NCI-H460 (cell line): ENCODE data around the gene DPYSL5. TPM values are rescaled to one million over a fixed set of nuclear protein-coding genes. Genes with fewer than 3 reads are reported as not detected.
"Not testable (repeated sequence)": the region's sequence is repeated elsewhere in the genome, so short reads cannot be mapped to it uniquely, and the experiment has no call there.

Experiments used
- DNase-seq: peaks from one replicate; pipeline ENCODE4 v3.0.0-alpha.2; 2016; ENCODE audit warnings: low read depth; ENCODE audit errors: extremely low read depth
- total RNA-seq: library from RNA; depleted of rRNA; stranded (reverse); fragments of >200 nt; shearing (Covaris generic); gene quantifications from 2 replicates; pipeline ENCODE4 v1.2.3, GENCODE V29; 2014

Gene DPYSL5
- total RNA-seq, 1 experiment from 2014 or later: 0.02 TPM

DNA sequence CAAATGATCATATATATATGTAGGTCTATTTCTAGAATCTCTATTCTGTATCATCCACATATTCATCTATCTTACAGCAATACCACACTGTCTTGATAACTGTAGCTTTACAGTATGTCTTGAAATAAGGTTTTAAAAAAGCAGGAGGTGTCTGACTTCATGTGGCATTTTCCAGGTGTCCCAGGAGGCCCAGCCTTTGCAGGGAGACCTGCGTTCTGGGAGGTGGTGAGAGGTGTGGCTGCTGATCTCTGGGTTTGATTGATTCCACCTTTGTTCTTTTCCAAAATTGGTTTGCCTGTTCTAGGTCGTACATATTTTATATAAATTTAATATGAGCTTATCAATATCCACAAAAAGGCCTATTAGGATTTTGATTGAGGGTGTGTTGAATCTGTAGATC lies 26.6 kb downstream of the DPYSL5 start:
- DNase-seq: no peak

DNA sequence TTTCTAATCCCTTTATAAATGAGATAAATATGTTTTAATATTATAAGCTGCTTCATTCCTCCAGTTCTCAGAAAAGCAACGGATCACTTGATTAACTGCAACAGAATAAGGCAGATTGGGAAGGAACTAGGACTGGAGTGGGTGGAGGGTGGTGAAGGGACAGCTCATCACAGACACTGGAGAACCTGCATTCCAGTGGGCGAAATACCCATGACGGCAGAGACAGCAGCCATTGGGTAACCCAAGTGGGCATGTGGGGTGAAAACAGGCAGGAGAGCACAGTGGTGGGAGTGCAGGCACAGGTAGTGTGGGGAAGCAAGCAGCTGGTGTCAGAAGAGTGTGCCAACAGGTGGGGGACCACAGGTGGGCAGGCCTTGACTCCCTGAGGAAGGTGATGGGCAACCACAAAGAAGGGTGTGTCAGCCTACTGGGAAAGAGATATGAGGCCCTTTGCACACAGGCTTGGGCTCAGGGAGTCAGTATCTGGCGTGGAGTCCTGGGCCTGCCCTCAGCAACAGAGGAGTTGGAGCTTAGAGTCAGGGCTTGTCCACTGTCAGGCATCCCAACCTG lies 27.2 kb downstream of the DPYSL5 start:
- no peak for DNase-seq

DNA sequence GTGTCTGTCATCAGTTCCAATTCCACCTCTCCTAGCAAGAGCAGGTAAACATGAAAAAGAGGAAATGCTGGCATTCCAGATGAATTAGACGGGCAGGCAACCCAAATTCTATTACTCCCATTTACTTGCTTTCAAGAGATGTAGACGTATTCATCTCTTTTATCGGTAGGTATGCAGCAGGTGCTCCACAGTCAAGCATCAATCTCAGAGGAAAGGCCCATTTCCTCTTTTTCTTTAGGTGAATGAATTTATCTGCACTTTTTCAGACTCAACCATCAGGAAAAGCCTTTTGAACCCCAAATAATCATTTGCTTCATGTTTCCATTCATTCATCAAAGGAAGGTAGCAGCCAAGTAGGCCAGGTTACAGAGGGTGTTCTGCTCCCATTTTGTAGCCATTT lies 27.9 kb downstream of the DPYSL5 start:
- no peak for DNase-seq

DNA sequence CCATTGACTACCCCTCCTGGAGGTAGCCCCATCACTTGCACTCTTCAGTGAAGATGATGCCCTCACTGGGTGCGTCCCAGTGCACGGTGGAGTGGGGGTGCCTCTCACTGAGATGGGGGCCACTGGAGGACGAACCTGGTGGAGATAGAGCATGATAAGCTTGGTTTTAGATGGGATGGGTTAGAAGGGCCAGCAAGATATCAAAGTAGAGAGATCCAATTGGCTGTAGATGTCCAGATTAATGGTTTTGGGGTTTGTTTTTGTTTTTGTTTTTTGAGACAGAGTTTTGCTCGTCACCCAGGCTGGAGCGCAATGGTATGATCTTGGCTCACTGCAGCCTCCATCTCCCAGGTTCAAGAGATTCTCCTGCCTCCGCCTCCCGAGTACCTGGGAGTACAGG lies 28.3 kb downstream of the DPYSL5 start:
- DNase-seq: no peak

DNA sequence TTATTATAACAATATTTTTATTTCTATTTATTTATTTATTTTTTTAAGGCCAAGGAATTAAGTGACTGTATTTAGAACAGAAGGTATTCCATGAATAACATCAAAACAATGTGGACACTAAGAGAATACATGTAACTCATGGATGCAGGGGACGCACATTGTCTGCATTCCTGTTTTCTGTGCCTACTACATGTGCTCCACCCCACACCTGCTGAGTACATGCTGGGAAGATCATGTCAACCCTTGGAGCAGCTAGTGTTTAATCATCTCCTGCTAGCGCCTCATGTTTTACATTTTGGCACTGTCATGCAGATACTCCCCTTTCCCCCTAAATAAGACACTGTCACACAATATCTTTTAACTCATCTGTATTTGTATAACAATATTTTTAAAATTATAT lies 29.3 kb downstream of the DPYSL5 start:
- DNase-seq: no peak

DNA sequence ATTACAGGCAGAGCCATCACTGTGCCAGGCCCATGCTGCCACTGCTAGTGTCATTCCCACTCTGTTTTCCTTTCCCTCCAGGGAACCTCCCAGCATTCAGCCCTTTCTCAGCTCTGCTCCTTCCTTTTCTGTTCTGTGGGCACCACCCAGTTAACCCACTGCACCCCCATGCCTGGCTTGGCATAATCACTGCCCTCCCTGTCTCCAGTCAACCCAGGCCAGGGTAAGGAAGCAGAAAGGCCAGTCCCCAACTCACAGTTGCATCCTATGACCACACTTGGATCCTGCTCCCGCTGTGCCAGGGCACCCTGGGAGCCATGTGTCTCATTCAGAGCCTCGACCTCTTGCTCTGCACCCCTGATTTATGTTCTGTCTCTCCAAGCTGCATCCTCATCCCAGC lies 32.2 kb downstream of the DPYSL5 start:
- DNase-seq: no peak

DNA sequence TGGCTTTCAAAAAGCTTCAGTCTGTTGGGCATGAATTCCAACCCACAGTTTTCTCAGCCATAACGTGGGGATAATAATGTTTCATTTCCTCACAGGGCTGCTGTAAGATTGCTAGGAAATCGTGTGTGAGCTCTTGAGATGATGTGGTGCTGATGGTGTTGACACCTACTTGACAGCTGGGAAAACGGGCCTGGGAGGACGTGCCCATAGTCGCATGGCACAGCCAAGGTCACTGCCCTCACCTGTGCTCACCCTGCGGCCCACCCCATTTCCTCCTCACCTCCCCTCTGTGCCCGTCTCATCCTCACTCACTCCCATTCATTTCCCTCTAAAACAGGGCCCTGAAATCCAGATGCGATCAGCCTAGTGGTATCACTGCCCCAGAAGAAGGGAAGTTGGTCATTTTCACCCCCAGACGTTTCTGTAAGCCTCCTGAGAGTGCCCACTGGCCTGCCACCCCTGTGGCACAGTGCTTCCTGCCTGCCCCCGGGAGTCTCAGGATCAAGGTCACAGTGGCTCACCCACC lies 33.0 kb downstream of the DPYSL5 start:
- no peak for DNase-seq

DNA sequence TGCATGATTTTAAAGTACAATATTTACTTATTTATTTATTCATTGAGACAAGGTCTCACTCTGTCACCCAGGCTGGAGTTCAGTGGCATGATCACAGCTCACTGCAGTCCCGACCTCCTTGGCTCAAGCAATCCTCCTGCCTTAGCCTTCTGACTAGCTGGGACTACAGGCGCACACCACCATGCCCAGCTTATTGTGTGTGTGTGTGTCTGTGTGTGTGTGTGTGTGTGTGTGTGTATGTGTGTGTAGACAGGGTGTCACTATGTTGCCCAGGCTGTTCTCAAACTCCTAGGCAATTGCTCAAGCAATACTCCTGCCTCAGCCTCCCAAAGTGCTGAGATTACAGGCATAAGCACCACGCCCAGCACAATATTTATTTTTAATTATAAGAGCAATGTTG lies 34.3 kb downstream of the DPYSL5 start:
- DNase-seq: not testable (repeated sequence)

DNA sequence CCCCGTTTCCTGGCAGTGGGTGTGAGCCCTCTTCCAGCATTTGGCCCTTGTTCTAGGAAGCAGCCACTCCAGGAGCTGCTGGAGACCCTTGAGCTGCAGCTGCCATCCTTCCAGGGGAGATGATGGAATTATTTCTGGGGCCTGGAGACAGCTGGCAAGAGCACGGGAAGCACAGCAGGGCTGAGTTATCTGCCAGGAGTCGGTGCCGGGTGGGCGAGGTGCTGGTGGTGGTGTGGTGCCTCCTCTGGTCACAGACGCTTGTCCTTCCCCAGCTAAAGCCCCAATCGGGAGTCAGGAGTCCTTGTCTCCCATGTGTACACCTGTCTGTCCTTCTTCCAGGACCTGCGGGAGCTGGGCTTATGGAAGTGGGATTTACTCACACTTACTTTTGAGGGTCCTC lies 36.0 kb downstream of the DPYSL5 start:
- DNase-seq: no peak

DNA sequence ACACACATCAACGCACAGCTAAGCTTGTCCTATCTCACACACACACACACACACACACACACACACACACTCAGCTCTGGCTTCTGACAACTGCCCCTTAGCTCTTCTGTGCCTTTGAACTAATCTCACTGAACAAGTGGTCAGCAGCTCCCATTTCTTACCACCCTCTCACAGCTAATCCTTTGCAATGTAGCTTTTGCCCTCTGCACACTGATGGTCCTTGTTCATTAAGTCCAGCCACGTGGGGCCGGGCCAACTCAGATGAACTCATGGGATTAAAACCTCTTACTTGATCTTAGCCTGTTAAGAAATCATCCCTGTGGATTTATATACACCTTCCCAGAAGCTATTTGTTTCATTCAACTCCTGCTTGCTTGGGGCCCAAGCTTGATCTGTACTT lies 36.6 kb downstream of the DPYSL5 start:
- DNase-seq: no peak

DNA sequence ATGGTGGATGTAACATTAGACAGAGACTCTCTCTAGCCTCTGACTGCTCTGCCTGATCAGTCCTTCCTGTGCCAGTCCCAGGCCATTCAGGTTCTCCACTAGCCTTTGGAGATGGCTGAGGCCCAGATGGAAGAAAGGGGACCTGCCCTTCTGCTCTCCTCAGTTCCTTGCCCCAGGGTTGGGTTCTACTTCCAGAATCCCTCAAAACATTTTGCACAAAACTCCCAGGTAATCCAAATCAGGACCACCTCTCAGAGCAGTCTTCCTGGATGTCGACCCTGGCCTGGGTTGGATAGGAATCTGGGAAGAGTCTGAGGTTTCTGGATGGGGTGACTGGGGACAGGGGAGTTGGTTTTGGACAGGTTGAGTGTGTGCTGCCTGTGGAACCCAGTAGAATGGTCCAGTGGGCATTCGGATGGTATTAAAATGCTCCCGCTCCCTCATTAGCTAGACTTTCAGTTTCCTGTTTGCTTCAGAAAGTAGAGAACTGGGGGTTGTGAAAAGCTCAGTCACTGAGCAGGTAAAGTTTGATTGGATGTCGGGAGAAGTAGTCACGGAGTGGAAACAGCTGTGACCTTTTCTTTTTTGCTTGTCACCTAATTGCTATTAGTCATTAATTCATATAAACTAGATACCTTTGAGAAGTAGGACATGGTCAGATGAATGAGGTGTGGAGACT lies 37.9 kb downstream of the DPYSL5 start:
- DNase-seq: no peak

DNA sequence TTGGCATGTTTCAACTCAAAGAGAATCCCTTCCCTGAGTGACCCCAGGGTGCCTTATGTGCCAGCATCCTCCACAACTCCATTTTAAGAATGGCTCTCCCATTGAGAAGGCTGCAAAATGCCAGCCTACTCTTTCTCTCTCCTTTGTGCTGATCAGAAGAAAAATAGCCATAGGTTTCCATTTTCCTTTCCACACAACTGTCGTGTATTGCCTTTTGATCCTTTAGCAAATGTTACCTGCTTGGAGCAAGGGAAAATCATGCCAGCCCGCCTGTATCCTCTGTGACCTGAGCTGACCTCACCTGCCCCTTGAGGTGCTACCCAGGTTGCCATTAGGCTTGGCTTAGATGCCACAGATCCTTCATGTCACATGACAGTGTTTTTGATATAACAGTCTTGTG lies 38.8 kb downstream of the DPYSL5 start:
- DNase-seq: no peak

DNA sequence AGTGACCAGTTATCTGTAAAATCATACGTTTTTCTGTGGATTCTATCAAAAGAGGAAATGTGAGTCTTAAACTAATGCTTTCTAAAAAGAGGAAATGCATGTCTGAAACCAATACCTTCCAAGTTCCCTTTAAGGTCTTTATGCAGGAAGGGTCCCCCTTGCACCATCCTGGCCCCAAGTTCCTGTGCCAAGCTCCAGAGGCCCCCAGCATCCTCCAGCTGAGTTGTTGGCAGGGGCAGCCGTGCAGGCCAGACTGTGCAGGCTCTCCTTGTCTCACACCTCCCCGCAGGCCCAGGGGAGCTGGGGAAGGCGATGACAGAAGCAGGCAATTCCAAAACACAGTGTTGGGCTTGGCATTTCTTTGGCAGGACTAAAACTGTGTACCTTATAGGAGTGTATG lies 39.2 kb downstream of the DPYSL5 start:
- DNase-seq: no peak

DNA sequence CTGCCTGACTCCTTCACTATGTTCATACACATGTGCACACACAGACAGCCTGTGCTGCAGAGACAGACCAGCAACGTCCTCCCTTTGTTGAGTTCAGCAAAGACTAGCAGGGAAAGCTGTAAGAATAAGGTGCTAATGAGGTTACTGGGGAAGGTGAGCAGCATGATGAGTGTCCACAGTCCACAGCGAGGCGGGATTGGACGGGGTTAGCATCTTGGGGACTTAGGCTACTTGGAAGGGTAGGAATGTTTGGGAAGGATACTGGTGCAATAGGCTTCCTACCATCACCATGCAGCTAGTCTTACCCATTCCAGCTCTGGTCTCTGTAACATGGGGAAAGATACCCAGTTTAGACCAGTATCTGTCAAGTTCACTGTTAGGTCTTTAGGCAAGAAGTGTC lies 41.9 kb downstream of the DPYSL5 start:
- DNase-seq: no peak

DNA sequence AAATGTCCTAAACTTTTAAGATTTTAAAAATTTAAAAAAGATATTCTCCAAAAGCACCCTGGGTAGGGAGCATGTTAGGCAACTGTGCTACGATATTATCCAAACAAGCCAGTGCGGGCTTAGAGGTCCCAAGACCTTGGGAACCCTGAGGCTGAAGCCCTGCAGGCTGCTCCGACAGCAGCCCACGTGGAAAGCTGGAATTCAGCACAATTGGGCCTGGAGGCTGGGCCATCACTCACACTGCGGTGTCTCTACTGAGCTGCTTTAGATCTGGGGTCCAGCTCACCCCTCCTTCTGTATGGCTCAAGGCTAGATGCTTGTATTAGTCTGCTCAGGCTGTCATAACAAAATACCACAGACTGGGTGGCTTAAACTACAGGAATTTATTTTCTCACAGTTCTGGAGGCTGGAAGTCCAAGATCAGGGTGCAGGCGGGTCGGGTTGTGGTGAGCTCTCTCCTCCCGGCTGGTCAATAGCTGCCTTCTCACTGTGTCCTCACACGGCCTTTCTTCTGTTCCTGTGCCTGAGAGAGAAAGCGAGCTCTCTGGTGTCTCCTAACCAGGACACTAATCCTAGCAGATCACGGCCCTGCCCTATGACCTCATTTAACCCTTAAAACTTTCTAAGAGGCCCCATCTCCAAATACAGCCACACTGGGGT lies 42.5 kb downstream of the DPYSL5 start:
- no peak for DNase-seq

DNA sequence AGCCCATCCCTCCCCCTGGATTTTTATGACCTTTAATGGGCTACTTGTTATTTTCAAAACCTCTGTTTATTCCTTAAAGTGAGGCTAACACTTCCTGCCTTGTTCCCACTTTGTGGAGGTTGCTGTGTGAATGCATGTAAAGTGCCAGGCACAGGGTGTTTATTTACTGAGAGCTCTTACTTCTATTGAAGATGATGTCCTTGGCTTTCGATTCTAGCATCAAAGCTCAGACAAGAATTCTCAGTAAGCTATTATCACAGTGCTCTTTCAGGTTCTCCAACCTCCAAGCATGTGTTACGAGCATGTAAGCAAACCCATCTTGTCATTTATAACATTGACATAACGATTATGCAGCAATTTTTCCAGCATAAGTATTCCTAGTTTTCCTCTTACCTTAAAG lies 44.2 kb downstream of the DPYSL5 start:
- no peak for DNase-seq

DNA sequence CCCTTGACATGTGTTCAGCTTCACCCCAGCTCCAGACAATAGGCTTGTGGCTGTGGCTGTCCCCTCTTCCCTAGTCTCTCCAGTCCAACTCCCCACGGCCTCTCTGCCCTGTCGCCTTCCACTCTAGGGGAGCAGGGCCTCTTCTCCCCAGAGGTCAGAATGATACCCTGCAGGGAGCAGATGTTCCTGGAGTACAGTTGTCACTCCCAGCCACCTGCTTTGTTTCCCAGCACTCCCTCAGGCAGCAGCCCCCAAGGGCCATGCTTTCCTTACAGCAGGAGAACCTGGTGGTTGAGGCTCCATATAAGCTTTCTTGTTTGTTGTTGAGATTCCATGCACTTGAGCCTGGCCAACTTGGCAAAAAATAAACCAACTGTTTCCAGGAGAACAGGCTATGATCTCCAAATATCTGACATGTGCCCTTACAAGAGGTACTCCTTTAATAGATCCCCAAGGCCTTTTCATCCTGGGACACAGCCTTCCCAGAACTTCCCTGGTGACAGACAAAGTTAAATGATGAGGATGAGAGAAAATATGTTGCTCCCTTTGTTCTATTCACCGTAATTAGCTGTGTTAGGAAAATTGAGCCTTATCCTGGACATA lies 45.1 kb downstream of the DPYSL5 start:
- DNase-seq: no peak

DNA sequence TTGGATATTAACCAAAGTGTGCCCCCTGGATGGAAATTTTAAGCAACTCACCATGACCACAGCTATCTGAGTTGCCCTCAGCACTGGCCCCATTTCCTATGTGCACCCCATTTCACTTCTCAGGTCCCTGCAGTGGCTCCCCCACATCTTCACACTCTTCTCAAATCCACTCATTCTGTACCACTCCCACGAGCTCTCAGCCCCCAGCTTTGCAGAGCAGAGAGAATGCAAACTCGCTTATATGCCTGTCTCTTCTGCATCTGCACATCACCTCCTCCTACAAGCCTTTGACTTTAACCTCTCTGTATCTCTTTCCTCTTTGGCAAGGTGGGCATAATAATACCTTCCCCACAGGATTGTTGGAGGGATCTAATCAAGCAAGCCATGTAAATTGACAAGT lies 46.2 kb downstream of the DPYSL5 start:
- no peak for DNase-seq

DNA sequence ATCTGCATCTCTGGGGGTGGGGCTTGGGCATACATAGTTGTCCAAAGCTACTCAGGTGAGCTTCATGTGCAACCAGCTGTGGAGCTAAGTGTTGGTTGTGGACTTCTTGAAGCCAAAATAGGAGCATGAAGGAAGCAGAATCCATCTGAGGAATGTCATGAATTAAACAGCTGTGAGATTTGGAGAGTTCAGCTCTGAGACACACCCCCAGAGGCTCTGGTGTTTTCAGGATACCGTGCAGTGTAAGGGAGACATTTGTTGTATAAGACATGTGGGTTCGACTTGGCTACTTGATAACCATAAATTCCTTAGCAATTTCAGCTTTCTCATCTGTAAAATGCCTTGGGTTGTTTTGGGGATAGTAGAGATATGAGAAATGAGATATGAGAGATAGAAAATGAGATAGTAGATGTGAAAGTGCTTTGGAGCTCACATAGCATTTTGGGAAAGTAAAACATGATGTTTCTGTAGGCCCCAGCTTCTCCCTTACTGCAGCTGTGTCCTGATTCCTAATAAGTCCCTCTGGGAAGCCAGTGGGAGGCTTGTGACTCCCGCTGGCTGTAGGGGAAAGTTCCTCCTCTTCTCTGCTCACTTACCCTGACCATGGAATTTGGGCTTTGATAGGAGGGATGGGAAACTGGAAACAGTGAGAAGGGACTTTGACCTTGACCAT lies 50.0 kb downstream of the DPYSL5 start:
- no peak for DNase-seq

DNA sequence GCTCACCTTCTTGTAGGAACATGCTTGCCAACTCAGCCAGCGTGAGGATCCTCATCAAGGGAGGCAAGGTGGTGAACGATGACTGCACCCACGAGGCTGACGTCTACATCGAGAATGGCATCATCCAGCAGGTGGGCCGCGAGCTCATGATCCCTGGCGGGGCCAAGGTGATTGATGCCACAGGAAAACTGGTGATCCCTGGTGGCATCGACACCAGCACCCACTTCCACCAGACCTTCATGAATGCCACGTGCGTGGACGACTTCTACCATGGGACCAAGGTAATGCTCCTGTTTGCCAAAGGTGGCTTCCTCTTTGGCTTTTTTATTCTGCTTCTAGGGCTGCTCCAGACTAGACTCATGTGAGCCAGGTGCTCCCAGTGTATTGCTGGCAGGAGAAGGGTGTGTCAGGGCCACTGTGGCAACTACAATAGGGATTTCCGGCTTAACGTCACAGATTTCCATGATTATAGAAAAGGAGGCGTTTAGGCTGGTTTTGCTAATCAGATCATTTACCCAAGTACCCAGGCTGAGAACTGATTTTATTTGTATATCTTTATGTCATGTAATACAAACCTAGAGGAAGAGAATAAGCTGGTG lies 50.6 kb downstream of the DPYSL5 start:
- DNase-seq: no peak
